Activated T-cell treated with anti-CD3 and anti-CD28 coated beads for 1 hour (primary cell): Measurements from ENCODE around the gene SMAD7.

Experiments used
- DNase-seq: peaks from one replicate; pipeline ENCODE4 v3.0.0-alpha.2; 2020; ENCODE audit warnings: low read depth

SMAD7 gene

GRCh38 chr18:48929941-48930713 lies 20.6 kb downstream of the SMAD7 start:
- DNase-seq = no peak

DNA sequence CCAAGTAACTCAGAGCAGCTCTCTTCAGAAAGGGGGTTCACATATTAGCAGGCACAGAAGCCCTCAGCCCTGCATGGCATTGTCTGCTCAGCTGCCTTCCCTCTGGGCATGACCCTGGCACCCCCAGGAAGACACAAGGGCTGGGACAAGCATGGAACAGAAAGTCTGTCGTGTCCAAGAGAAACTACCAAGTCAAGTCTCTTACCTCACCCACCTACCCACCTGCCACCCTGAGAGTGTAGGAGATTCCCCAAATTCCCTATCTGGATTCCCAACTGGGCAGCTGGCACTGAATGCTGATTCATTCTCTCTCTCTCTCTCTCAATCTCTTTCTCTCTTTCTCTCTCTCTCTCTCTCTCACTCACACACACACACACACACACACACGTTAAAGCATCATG lies 21.6 kb downstream of the SMAD7 start:
- DNase-seq = no peak

DNA sequence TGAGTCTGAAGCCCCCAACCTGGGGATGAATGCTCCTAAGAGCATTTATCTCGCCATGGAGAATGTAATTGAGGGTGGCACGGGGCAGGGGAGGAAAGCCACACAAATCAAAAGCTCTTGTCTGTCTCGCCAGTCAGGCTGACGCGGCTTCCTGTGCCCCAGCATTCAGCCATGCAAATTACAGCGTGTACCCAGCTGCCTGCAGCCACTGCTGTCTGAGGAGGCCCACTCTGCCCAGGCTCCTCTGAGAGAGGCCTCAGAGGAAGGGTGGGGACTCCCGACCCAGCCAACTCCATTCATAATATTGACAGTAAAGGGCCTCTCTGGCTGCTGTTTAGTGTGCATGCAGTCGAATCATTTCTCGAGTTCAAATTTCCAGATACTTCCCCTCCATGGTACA lies 22.0 kb downstream of the SMAD7 start:
- DNase-seq = peak; percentile 61

DNA sequence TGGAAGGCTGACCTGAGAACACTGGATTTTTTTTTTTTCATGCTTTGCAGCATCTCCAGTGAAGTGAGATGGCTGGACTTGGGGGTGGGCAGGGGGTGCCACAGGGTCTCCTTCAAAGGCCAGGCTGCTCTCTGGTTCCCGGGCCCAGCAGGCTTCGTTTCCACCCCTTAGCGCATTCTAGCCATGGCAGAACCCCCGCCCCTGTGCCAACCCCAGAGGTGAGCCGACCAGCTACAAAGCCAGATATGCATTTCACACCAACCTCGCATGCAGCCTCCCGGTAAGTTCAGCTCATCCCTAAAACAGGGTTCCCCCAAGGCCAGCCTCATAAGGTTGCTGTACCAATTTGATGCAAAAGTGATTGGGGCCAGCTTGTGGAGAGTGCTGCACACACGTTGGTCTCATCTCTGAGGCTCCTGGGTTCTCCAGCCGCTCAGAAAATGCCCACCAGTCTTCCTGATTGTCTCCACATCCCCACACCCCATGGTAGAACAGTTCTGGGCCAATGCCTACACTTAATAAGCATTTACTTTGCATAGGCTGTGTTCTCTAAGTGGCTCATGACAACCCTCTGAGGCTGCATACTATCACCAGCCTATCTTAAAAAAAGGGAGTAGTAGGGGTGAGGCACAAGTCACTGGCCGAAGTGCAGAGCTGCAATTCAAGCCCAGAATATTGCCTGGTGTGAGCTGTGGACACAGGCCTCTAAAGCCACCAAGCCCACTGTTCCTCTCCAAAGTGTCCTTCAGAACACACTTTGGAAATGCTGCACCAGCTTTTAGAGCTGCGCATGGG lies 23.3 kb downstream of the SMAD7 start:
- no peak for DNase-seq

GRCh38 chr18:48926420-48926857 lies 24.3 kb downstream of the SMAD7 start:
- DNase-seq = no peak

GRCh38 chr18:48925491-48925780 lies 25.3 kb downstream of the SMAD7 start:
- DNase-seq = no peak

DNA sequence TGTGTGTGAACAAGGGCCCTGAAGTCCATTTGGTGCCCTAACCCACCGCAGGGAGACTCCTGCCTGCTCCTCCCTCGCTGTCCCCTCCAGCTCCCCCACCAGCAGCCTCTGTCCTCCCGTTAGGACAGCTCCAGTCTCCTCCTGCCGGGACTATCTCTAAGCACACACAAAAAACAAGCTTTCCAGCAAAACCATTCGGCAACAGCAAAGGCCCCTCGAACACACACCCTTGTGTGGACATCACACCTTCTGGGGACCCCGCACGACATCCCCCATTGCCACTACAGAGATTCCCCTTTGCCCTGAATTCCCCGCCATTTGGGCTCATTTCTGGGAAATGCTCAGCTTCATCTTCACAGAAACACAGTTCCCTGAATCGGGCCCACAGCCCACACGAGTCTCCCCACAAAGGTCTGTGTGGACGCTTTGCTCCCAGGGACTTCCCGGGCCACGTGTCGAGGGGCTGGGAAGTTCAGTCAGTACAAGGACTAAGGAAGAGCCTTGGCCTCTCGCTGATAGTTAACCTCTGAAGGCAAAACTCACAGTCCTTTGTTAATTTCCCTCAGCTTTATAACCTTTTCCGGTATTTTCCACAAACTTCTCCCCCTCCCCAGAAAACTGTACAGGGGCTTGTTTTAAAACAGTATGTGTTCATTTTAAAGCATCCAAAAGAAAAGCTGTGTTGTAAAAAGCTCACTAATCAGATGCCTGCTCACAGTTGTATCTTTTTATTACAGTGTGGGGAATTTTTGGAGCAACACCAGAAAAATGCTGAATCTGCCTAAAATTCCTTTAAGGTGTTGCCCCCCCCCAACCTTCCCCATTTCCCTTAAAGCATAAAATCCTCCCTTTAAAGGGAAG lies 25.9 kb downstream of the SMAD7 start:
- no peak for DNase-seq

DNA sequence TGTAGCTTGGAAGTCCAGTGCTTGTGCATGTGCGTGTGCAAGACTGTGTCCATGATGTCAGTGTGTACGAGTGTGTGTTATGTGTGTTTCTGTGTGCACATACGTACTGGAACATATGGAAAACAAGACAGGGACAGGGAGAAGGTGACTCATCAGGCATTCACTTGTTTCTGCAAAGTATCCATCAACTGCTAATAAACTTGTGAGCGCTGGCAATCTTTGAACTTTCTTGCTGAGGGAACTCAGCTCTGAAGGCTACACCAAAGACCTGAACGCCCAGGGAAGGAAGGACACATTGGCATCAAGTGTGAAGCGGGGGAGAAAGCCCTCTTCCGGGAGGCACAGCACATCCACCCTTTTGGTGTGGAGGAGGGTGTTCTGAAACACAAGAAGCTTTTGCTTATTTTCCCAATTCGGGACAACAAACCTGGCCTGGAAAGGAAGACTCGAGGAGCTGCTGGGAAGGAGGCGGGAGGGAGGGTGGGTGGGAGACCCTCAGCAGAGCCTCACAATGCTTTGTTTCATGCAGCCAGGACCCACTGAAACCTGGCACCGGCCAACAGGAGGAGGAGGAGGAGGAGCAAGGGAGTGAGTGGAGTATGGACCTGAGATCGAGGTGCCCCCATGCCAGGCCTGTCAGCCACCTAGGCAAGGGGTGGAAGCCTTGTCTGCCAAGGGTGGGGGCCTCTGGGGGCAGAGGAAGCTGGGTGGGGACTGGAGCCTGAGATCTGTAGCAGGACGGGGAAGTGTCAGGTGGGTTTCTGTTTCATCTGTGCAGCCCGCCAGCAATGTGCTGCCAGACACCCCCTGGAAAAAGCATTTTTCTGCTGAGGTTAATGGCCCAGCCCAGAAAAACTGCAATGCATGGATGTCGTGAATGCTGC lies 26.8 kb downstream of the SMAD7 start:
- DNase-seq = no peak

DNA sequence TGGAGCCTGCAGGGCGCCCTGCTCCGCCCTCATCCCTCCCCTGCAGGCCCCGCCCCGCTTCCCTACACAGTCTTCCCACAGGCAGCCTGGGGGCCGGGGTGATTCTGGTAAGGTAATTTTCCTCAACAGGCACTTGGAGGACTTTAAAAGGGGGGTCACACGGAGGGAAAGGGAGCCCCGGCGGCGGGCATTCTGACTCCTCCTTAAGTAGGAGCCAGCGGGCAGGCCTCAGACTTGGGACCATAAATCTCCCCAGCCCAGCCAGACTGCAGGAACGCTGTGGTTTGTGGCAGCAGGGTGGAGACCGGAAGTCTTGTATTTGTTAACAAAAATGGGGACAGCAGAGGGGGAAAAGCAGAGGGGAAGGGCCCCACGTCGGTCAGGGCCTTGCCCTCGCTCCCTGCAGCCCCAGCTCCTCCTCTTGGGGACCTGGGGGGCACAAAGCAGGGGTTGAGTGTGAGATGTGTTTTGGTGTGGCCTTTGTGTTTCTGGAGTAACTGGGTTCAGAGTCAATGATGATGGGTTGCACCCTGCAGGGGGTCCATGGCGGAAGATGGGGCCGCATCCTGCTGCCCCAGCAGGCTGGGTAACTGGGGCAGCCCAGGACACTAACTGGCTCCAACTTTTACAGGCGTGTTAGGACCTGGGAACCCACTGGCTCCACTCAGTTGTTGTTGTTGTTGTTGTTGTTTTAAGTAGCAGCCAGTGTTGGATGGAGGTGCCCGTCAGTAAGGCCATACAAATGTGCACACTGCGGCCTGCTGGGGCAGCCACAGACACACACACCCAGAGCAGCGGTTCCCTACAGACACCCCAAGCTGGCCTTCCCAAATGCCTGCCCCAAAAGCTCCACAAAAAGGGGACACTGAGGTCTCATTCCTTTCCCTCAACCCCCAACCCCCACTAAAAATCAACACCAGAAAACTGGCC lies 27.7 kb downstream of the SMAD7 start:
- no peak for DNase-seq

- DNase-seq = no peak
Observed at GRCh38 chr18:48922226-48922800, 28.5 kb downstream of the SMAD7 start.

DNA sequence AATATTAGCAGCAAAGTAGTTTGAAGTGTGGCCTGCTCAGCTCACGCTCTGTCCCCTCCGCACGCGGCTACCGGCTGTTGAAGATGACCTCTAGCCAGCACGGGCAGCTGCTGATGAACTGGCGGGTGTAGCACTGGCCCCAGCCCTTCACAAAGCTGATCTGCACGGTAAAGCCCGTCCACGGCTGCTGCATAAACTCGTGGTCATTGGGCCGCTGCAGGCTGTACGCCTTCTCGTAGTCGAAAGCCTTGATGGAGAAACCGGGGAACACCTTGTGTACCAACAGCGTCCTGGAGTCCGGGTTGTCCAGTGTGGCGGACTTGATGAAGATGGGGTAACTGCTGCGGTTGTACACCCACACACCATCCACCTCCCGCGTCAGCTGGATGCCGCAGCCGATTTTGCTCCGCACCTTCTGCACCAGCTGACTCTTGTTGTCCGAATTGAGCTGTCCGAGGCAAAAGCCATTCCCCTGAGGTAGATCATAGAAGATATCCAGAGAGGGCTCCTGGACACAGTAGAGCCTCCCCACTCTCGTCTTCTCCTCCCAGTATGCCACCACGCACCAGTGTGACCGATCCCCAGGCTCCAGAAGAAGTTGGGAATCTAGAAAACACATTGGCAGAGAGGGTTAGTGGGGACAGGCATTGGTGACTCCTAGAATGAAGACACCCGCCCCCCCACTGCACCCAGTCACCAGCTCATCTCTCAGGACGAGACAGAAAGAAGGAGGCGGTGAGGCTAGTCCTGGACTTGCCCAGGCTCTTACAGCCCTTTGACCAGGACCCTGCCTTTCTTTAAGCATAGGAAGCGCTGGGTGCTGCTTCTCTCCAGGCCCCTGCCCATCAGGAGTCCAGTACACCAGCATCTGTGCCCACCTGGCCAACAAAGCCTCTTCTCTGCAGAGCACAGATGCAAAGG lies 29.2 kb downstream of the SMAD7 start:
- no peak for DNase-seq

DNA sequence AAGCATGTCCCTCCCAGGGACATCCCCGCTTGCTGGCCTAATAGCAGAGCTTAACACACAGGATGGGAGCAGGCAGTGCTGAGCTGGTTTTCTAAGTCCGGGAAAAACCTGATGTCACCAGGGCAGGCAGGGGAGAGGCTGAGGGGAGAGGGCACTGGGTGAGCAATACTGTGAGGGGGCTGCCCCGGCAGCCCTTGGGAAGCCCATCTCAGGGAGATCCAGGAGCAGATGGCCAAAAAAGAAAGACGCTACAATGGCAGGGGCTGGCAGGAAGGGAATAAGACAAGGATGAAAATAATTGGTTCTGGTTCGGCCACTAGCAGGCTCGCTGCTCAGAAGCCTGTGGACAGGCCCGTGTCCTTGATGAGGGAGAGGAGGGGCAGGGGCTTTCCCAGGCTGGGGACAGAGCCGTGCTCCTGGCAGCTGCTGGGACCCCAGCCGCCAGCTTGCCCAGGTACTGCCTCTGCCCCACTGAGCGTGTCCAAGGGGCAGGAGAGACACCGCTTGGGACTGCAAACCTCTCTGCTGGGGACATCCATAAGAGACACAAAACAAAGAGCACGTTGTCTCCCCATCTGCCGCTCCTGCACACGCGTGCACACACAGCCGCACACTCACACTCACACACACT lies 30.2 kb downstream of the SMAD7 start:
- DNase-seq = no peak

GRCh38 chr18:48919547-48919946 lies 31.2 kb downstream of the SMAD7 start:
- no peak for DNase-seq

GRCh38 chr18:48918660-48919456 lies 31.9 kb downstream of the SMAD7 start:
- no peak for DNase-seq

DNA sequence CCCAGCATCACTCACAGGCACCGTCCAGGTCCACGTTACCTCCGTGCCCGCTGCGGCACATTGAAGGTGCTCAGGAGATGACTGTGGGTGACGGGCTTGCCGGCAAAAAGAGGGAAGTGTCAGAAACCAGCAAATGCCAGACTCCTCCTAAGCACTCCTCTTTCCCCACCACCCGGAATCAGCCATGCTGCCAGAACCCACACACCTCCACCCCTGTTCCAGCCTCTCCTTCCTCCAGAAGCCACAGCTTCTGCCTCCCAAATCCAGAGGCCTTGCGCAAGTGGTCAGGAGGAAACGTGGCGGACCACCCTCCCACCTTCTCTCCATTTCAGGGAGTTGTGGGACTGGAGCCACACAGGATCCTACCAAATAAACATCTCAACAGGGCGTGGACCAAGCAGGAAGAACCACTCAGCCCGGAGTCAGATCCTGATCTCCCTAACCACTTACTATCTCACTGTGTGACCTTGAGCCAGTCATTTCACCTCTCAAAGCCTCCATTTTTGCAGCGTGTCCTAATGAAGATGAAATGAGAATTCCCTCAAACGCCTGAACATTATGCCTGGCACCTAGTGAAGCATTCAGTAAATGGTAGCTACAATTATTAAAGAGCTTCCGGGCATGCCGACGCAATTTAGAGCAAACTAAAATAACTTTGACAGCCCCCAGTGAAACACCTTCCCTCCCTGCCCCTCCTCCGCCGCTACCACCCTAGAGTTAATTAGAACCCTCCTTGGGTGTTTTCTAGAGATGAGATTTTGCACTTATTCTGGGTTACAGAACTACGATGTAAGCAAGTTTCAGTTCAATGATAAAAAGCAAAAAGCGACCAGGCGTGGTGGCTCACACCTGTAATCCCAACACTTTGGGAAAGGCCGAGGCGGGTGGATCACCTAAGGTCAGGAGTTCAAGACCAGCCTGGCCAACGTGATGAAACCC lies 32.9 kb downstream of the SMAD7 start:
- no peak for DNase-seq

- no peak for DNase-seq
Observed at GRCh38 chr18:48915626-48916425, 34.9 kb downstream of the SMAD7 start.
